Activated CD8-positive, alpha-beta memory T cell treated with anti-CD3 and anti-CD28 coated beads, Interleukin-2, amount 10 ng/mL, durations not matched to agents 7 days and 5 days (primary cell): ENCODE results near the gene ERFL. TPM values are rescaled to one million over a fixed set of nuclear protein-coding genes. Genes with fewer than 3 reads are reported as not detected.
"Not testable (repeated sequence)": the region's sequence is repeated elsewhere in the genome, so short reads cannot be mapped to it uniquely, and the experiment has no call there.

Experiments used
- ATAC-seq: fragments of 150-1000 bp; cut with Tn5 transposase; one replicate; pipeline ENCODE4 v1.10.0; 2021; ENCODE audit warnings: moderate library complexity
- CTCF ChIA-PET: fragments of 350-600 bp; sonication (Branson Sonifier 250); formaldehyde crosslinking; loops from one replicate; lab custom pipeline; 2021; ENCODE audit warnings: antibody characterized with exemption; lab: Charles Lee
- DNase-seq: peaks from one replicate; pipeline ENCODE4 v3.0.0-alpha.2; 2020
- H3K27ac Mint-ChIP-seq: one replicate; pipeline ENCODE4 v1.8.0; 2021; ENCODE audit warnings: mild to moderate bottlenecking, mixed read lengths
- H3K27me3 Mint-ChIP-seq: one replicate; pipeline ENCODE4 v1.8.0; 2021; ENCODE audit warnings: mixed read lengths
- H3K36me3 Mint-ChIP-seq: one replicate; pipeline ENCODE4 v1.8.0; 2021; ENCODE audit warnings: mild to moderate bottlenecking, mixed read lengths
- H3K4me1 Mint-ChIP-seq: one replicate; pipeline ENCODE4 v1.8.0; 2021; ENCODE audit warnings: mixed read lengths
- H3K4me3 Mint-ChIP-seq: one replicate; pipeline ENCODE4 v1.8.0; 2021; ENCODE audit warnings: mild to moderate bottlenecking, moderate library complexity, mixed read lengths
- H3K9me3 Mint-ChIP-seq: one replicate; pipeline ENCODE4 v1.8.0; 2022; ENCODE audit warnings: low read depth, mixed read lengths
- total RNA-seq, 2 experiments: library from RNA; stranded (reverse); gene quantifications; one replicate each; pipeline ENCODE4 v1.2.3, GENCODE V29; 2021

The ERFL gene
- total RNA-seq, 2 experiments from 2014 or later = 1.5 to 1.9 TPM

DNA sequence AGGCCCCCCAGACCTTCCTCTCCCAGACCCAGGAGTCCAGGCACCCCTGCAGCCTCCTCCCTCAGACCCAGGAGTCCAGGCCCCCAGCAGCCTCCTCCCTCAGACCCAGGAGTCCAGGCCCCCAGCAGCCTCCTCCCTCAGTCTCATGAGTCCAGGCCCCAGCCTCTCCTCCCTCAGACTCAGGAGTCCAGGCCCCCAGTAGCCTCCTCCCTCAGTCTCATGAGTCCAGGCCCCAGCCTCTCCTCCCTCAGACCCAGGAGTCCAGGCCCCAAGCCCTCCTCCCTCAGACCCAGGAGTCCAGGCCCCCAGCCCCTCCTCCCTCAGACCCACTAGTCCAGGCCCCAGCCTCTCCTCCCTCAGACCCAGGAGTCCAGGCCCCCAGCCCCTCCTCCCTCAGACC lies 11.0 kb upstream of the ERFL start:
- Mint-ChIP-seq H3K27me3 (peaks cover 37% of the 10 kb centered on the region), H3K4me1 (peaks cover 40% of the 10 kb centered on the region)
- DNase-seq, H3K4me3 Mint-ChIP-seq, H3K36me3 Mint-ChIP-seq, H3K9me3 Mint-ChIP-seq, ATAC-seq, H3K27ac Mint-ChIP-seq: not testable (repeated sequence)
- CTCF ChIA-PET = interaction anchor here (0.6 to 1.0 kb wide), 2 partner anchors 9 to 49 kb away, joined by 3 read pairs; no protein-coding TSS in a partner anchor

DNA sequence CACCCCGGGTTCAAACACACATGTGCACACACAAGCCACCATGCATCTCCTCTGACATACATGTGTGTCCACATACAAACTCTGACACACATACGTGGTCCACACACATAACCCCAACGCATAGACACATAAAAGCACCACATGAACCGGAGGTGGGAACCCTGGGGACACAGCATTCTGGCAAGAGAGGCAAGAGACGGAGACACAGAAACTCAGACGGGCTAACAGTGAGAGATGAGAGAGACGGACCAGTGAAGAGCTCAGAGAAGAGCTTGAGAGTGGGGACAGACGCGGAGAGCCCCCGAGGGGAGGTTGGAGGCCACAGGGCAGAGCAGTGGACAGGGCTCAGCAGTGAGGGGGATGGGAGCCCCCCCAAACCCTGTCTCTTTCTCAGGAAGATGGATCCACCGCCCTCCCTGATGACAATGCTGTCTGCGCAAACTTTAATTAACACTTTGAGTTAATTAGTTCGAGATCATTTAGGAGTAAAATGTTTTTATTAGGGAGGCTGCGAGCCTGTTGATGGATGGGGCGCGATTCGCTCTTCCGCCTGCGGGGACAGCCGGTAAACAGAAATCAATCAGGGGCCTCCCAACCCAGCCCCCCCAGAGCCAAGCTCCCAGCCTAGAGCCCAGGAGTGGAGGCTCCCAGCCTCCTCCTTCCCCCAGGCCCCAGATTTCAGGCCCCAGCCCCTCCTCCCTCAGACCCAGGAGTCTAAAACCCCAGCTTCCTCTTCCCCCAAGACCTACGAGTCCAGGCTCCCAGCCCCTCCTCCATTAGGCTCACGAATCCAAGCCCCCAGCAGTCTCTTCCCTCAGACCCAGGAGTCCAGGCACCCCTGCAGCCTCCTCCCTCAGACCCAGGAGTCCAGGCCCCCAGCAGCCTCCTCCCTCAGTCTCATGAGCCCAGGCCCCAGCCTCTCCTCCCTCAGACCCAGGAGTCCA lies 9.5 kb upstream of the ERFL start:
- Mint-ChIP-seq H3K27me3 (peaks cover 39% of the 10 kb centered on the region), H3K4me1 (peaks cover 40% of the 10 kb centered on the region)
- no peak for ATAC-seq

DNA sequence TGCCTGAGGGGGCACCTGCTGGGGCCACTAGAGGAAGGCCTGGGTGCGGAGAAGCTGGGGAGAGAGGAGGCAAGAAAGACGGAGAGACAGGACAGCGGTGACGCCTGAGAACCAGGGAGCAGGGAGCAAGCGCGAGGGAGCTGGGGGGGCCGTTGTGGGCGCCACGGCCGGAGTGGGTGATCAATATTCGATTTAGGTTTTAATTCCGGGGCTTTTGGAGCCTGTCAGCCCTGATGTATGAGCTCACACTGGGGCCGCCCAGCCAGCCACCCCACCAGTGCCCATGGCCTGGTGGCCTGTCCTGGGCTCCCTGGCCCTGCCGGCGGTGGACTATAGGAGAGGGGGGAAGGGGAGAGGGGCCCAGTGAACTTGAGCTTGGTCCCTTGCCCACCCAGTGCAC lies 8.7 kb upstream of the ERFL start:
- H3K9me3 Mint-ChIP-seq = no peaks in the 10 kb centered on the region
- H3K4me1 Mint-ChIP-seq = peaks cover 40% of the 10 kb centered on the region
- H3K4me3 Mint-ChIP-seq = no peak overlapping the region
- ATAC-seq (no peak), DNase-seq (no peak)
- no peaks in the 10 kb centered on the region for H3K36me3 Mint-ChIP-seq
- peaks cover 39% of the 10 kb centered on the region for H3K27me3 Mint-ChIP-seq
- CTCF ChIA-PET = interaction anchor here (0.9 to 2.3 kb wide), 8 partner anchors 9 to 98 kb away, joined by 3 to 12 read pairs (median 6); partner anchors contain the start of gene RPS19
- no peak overlapping the region for H3K27ac Mint-ChIP-seq

More for the DNA sequence above, 9.5 kb upstream of the ERFL start:
- no peak overlapping the region for H3K4me3 Mint-ChIP-seq
- CTCF ChIA-PET = interaction anchor here (0.9 to 2.3 kb wide), 8 partner anchors 8 to 97 kb away, joined by 3 to 12 read pairs (median 6); partner anchors contain the start of gene RPS19
- no peaks in the 10 kb centered on the region for H3K36me3 Mint-ChIP-seq
- DNase-seq = no peak
- no peak overlapping the region for H3K27ac Mint-ChIP-seq
- H3K9me3 Mint-ChIP-seq = no peaks in the 10 kb centered on the region

DNA sequence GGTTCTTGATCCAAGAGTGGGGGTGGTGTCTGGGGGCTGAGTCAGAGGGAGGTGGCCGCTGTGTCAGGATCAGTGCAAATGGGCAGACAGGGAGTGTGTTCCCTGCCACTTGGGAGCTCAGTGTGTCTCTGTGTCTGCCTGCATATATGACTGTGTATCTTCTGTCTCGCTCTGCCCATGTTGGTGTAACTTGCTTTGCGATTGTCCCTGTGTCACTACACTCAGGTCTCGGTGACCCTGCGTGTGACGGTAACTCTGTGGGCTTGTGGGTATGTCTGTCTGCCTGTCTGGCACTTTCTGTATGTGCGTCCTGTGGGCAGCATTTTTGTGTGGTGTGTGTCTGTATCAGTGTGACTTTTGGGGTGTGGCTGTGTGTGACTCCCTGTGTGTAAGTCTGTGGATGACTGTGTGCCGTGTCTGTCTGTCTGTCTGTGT lies 8.2 kb upstream of the ERFL start:
- Mint-ChIP-seq H3K27ac (no peak overlapping the region), H3K36me3 (no peaks in the 10 kb centered on the region)

DNA sequence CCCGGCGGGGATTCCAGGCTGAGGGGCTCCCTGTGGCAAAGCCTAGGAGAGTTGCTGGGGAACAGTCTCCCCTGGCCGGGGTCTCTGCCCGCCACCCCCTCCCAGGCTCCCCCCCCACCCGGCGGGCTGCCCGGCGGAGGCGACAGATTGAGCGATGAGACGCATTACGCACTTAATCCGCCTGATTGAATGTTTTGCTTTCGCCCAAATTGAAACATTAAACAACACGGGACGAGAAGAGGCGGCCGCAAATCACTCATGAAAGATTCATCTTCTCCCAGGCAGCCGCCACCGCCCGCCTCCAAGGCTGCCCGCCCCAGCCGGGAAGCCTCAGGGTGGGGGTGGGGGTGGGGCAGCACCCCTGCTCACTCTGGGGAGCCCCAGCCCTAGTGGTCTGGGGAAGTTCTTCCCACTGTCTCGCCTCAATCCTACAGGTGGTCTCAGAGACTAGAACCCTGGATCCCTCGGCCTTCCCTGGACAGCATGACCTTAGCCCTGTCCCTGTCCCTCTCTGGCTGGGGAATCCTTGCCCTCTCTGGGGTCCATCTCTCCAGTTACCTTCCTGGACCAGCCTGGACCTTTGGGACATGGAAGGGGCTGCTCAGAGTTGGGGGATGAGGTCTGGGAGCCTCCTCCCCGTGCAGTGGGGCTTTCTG lies 7.6 kb upstream of the ERFL start:
- no peak overlapping the region for H3K27ac Mint-ChIP-seq
- no peak for ATAC-seq
- CTCF ChIA-PET = interaction anchor here (0.6 to 2.9 kb wide), 8 partner anchors 10 to 76 kb away, joined by 3 to 16 read pairs (median 8); partner anchors contain the start of gene RPS19
- H3K4me1 Mint-ChIP-seq = peaks cover 32% of the 10 kb centered on the region
- H3K27me3 Mint-ChIP-seq = peaks cover 35% of the 10 kb centered on the region
- no peak for DNase-seq
- no peaks in the 10 kb centered on the region for H3K36me3 Mint-ChIP-seq
- H3K4me3 Mint-ChIP-seq = no peak overlapping the region
- no peaks in the 10 kb centered on the region for H3K9me3 Mint-ChIP-seq

More for the DNA sequence above, 8.2 kb upstream of the ERFL start:
- H3K27me3 Mint-ChIP-seq = peaks cover 35% of the 10 kb centered on the region
- no peak overlapping the region for H3K4me3 Mint-ChIP-seq
- CTCF ChIA-PET = interaction anchor here (1.0 to 2.3 kb wide), 6 partner anchors 9 to 77 kb away, joined by 3 to 12 read pairs (median 8); partner anchors contain the start of gene RPS19
- peaks cover 35% of the 10 kb centered on the region for H3K4me1 Mint-ChIP-seq
- peak; percentile 16 for ATAC-seq
- no peaks in the 10 kb centered on the region for H3K9me3 Mint-ChIP-seq
- no peak for DNase-seq

DNA sequence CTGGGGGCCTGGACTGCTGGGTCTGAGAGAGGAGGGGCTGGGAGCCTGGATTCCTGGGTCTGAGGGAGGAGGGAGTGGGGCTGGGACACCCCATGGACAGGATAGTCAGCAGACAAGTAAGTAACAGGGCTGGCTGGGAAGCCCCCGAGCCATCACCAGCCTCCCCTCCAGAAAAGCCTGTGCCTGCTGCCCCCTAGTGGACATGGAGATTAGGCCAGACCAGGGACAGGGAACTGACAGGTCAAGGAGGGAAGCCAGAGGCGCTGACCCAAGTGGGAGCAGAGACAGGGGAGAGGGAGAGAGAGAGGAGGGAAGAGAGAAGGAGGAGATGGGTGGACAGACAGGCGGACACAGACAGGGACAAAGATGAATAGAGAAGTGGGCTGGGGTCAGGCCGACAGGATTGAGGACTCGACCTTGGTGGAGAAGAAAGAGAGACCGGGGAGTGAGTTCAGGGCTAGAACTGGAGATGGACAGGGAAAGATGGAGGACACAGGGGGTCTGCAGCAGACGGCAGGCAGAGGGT lies 6.7 kb upstream of the ERFL start:
- no peak overlapping the region for H3K4me3 Mint-ChIP-seq
- peaks cover 33% of the 10 kb centered on the region for H3K4me1 Mint-ChIP-seq
- peaks cover 42% of the 10 kb centered on the region for H3K27me3 Mint-ChIP-seq
- no peaks in the 10 kb centered on the region for H3K9me3 Mint-ChIP-seq
- peak; percentile 84 for DNase-seq
- no peaks in the 10 kb centered on the region for H3K36me3 Mint-ChIP-seq
- ATAC-seq = peak; percentile 79
- CTCF ChIA-PET = interaction anchor here (1.0 to 2.9 kb wide), 5 partner anchors 17 to 74 kb away, joined by 3 to 16 read pairs (median 4); no protein-coding TSS in a partner anchor
- peak overlapping the region; percentile 44 for H3K27ac Mint-ChIP-seq

DNA sequence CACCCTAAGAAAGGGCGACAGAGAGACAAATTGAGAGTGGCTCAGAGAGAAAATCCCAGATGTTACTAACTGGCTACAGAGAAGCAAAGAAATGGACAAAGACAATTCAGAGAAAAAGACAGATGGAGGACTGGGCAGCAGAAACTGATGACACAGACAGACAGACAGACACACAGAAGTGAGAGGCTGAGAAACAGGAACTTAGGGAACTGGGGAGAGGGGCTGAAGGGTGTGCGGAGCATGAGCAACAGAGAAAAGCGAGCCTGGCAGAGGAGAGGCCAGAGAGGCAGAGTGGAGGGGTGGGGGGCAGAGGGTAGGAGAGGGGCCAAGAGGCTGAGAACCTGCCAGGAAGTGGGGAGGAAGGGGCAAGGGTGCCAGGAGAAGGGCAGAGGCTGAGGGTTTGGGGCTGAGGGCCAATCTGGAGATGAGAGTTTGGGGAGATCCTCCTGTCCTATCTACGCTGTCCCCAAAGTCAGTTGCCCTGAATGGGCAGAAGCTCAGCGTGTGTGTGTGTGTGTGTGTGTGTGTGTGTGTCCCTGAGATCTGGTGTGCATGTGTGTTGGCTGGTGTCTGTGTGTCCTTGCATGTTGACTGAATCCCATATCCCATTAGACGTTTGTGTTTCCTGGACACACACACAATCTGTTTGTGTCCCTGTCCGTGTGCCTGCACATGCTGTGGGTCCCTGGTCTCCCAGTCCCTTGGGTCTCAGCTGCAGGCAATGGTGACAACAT lies 5.6 kb upstream of the ERFL start:
- ATAC-seq (no peak), DNase-seq (no peak)
- Mint-ChIP-seq H3K36me3 (no peaks in the 10 kb centered on the region), H3K4me3 (no peak overlapping the region), H3K4me1 (peaks cover 38% of the 10 kb centered on the region), H3K27me3 (peaks cover 50% of the 10 kb centered on the region), H3K9me3 (no peaks in the 10 kb centered on the region), H3K27ac (peak overlapping the region; percentile 16)
- CTCF ChIA-PET = interaction anchor here (1.0 to 2.9 kb wide), 6 partner anchors 11 to 73 kb away, joined by 3 to 16 read pairs (median 5); no protein-coding TSS in a partner anchor

DNA sequence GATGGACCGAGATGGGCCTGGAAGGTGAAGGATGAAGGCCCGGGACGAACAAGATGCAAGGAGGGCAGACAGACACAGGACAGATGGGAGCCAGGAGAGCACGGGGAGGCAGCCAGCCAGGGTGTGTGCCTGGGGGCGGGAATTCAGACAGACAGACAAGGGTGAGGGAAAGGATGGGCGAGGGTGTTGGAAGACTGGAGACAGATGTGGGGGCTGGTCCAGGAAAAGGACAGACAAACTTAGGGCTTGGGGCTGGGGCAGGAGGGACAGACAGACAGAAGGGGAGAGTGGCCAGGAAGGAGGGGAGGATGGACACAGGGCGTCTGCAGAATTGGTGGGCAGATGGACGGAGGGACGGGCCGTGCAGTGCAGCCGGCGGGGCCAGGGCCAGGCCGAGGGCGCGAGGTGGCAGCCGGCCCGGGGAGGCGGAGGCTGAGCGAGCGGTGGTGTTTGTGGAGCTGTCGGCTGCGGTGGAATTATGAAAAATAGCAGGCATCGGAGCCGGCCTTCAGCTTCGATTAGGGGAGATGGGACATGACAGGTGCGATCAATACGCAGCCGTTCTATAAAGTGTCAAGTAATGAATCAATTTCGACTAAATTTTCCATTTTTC lies 4.6 kb upstream of the ERFL start:
- H3K36me3 Mint-ChIP-seq = no peaks in the 10 kb centered on the region
- no peak overlapping the region for H3K27ac Mint-ChIP-seq
- peaks cover 42% of the 10 kb centered on the region for H3K4me1 Mint-ChIP-seq
- no peaks in the 10 kb centered on the region for H3K9me3 Mint-ChIP-seq
- no peak overlapping the region for H3K4me3 Mint-ChIP-seq
- CTCF ChIA-PET = interaction anchor here (1.5 to 2.9 kb wide), 3 partner anchors 12 to 59 kb away, joined by 7 to 16 read pairs (median 12); no protein-coding TSS in a partner anchor
- H3K27me3 Mint-ChIP-seq = peaks cover 51% of the 10 kb centered on the region
- ATAC-seq (no peak), DNase-seq (no peak)

DNA sequence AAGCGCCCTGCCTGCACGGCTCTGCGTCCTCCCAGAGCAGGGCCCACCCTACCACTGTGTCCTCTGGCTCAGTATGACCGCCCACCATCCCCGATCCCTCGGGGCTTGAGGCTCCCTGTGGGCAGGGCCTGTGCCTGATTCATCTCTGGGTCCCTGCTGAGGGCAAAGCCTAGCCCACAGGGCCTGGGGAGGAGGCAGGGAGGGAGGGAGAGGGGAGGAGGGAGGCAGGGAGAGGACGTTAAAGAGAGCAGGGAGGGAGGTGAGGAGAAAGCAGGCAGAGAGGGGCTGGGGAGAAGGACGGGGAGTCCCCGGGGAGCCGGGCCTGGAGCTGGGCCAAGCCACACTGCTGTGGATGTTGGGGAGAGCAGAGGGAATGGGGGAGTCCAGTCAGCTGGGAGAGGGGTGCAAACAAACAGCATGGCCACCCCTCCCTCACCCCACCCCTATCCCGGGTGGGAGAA lies 4.0 kb upstream of the ERFL start:
- Mint-ChIP-seq H3K4me3 (no peak overlapping the region), H3K4me1 (peaks cover 38% of the 10 kb centered on the region), H3K36me3 (no peaks in the 10 kb centered on the region), H3K27ac (no peak overlapping the region), H3K9me3 (no peaks in the 10 kb centered on the region), H3K27me3 (peaks cover 47% of the 10 kb centered on the region)
- ATAC-seq (no peak), DNase-seq (no peak)
- CTCF ChIA-PET = interaction anchor here (1.5 kb wide), 1 partner anchor 59 kb away, joined by 7 read pairs; no protein-coding TSS in a partner anchor

- H3K27ac Mint-ChIP-seq = no peak overlapping the region
- H3K9me3 Mint-ChIP-seq = no peaks in the 10 kb centered on the region
- ATAC-seq = no peak
Observed at GRCh38 chr19:41930926-41931592, 2.8 kb upstream of the ERFL start.

DNA sequence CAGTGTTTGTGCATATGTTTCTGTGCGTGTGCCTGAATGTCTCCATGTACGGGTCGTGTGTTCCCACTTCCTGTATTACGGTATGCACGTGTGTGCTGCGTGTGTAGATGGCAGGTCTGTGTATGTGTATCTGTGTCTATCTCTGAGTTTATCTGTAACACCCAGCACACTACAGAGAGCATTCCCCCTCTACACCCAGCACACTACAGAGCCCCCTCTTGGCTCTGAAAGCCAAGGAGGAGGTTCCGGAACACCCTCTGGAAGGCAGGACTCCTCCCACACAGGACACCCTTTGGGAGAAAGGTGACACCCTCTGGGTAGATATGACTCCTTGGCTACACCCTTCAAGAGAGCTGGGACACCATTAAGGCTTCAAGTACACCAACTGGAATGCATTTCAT lies 2.1 kb upstream of the ERFL start:
- Mint-ChIP-seq H3K27me3 (peaks cover 37% of the 10 kb centered on the region), H3K4me1 (peaks cover 26% of the 10 kb centered on the region), H3K4me3 (no peak overlapping the region), H3K36me3 (no peaks in the 10 kb centered on the region), H3K9me3 (no peaks in the 10 kb centered on the region), H3K27ac (no peak overlapping the region)
- CTCF ChIA-PET = interaction anchor here (0.8 to 2.1 kb wide), 9 partner anchors 9 to 70 kb away, joined by 3 to 8 read pairs (median 3); partner anchors contain the start of gene RPS19
- ATAC-seq (no peak), DNase-seq (no peak)

More at GRCh38 chr19:41930926-41931592, 2.8 kb upstream of the ERFL start:
- CTCF ChIA-PET = interaction anchor here (1.1 to 2.1 kb wide), 6 partner anchors 15 to 76 kb away, joined by 3 to 8 read pairs (median 4); partner anchors contain the start of gene RPS19
- no peak for DNase-seq
- Mint-ChIP-seq H3K27me3 (peaks cover 40% of the 10 kb centered on the region), H3K4me1 (peaks cover 30% of the 10 kb centered on the region), H3K36me3 (no peaks in the 10 kb centered on the region), H3K4me3 (no peak overlapping the region)
